HPDE6-E6E7 (cell line): ENCODE results near the gene TOPAZ1.

ENCODE experiments used
- DNase-seq: peaks from one replicate; pipeline ENCODE4 v3.0.0; 2011; ENCODE audit warnings: missing footprints; ENCODE audit errors: extremely low spot score

The TOPAZ1 gene

DNA sequence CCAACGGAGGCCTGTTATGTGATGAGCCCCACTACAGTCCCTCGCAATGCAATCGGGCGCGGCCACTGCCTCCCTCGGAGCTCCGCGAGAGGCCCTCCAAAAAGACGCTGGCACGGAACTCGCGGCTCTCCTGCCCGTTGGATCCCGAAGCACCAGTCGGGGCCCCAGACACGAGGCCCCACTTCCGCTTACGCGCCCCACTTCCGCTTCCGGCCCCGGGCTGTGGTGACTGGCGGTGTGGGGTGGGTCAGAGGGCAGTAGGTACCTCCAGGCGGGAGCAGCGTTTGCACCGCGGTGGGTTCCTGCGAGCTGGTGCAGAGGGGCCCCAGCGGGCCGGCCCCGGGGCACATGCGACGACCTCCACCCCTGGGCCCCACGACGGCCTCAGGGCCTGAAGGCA lies at the start of gene TOPAZ1:
TOPAZ1 (plus strand) TSS at position 181 of the 400 bp plus-strand sequence; CDS start at position 349, 168 bp downstream.
- no peak for DNase-seq

DNA sequence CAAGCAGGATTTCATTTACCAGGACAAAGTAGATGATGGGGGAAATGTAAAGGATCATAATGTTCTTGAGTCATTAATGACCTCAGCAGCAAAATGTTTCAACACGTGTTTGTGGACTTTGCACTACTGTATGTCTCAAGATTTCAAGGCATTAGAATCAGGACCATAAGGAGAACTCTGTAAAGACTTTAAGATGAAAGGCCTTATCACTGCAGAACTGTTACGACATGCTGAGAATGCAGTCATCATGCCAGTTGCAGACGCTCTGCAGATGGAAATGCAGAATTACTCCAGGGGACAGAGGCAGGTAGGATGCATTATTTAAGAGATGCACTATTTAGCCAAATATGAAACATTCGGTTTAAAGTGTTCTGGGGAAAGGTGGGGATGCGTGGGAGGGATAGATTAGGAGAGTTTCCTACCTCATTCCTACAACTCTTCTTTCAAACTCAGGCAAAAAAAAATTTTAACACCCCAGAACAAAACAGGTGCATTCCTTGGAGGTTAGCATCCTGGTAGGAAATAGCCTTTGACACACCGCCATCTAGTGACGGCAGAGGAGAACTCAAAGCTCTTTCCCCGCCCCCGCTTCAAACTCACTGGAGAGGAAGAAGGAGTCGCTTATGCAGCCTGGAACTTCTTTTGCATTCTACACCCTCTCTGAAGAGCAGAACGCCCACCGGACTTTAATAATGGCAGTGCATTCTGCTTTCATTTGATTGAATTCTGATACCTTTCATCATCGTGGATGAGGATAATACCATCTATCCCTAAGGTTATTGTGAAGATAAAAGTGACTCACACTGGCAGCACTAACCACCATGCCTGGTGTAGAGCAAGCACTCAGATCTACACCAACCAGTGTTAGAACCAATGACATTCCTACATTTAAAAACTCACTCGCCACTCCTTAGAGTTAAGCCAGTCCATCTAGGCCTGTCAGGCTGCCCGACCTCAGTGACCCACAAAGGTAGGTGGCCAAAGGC lies 43.1 kb upstream of the TOPAZ1 start:
- DNase-seq: peak; percentile 21

DNA sequence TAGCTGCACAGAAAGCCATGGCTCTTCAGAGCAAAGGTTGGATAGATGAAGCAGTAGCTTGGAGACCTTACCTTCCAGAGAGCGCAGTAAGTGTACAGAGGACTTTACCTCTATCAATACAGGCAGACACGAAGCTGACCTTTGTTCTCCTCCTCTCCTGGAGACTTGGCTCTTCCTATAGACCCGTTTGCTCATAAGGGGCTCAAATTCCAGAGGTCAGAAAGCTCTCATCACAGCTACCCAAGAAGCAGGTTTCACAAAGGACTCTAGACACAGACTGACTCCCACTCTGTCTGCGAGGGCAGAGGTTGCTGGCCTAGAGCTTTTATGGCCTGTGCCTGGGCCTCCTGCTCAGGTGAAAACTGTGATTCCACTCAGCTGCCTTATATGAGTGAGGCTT lies 35.4 kb upstream of the TOPAZ1 start:
- DNase-seq: no peak

DNA sequence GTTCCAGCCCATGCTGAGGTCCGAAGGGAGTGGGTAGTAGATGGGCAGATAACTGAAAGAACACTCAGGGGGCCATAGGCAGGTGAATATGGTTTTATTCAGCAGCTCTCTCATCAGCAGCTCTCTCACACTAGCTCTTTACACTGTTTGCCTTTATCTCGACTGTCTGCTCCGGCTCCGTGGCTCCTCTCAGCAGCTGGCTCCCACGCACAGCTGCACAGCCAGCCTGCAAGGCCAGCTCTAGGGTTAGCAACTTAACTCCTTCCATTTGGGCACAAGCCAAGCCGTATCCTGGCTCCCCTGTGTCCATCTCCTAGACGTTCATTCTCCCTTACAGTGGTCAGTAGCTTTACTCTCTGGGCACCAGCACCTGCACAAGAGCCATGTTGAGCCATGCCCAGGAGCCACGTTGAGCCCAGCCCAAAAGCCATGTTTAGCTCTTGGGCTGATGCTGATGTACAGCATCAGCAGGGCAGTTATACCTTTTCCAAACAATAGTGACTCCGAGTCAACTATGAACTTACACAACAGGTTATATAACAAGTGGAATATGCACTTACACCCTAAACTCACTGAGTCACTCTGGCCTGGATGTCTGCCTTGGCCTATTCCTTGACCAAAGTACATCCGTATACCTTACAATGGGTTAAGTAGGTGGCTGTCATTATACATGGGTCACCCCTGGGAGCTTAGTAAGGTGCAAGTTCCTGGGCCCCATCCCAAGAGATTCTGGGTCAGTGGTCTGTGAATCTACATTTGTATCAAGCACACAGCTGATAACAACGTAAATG lies 34.6 kb upstream of the TOPAZ1 start:
- no peak for DNase-seq

DNA sequence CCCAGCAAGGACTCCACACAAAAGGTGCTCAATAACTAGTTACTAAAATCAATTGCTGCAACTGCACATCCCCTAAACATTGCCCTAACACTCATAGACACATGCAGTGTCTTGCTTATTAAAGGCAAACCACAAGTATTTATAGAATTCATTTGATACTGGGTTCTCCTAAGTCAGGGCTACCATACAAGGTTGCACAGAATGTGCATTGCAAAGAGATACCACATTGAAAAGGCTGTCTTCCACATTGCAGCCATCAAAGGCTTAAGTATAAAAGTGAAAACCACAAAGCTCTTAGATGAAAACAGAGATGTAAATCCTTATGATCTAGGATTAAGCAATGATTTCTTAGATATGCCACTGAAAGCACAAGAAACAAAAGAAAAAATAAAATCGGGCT lies 33.6 kb upstream of the TOPAZ1 start:
- DNase-seq: no peak

DNA sequence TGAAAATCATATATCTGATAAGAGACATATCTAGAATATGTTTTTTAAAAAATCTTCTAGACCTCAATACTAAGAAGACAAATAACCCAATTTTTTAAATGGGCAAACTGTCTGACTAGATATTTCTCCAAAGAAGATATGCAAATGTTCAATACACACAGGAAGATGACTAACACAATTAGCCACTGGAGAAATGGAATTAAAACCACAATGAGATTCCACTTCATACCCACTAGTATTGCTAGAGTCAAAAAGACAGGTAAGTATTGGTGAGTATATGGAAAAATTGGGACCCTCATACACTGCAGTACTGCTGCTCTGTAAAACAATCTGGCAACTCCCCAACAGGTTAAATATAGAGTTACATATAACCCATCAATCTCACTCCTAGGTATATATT lies 33.1 kb upstream of the TOPAZ1 start:
- DNase-seq: no peak

DNA sequence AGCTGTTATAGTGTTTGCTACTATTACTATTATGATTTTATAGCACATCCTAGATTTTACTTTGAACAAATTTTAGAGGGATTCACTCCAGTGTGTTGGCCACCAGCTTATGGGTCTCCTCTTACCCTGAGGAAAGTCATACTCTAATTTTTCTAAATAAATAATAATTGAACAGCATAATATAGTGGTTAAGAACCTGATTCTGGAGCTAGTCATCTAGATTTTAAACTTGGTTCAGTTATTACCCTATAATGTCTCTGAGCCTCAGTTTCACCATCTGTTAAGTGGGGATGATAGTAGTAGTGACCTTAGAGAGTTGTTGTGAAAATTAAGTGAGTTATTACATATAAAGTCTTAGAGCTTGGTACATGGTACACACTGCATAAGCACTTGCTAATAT lies 30.7 kb upstream of the TOPAZ1 start:
- no peak for DNase-seq

DNA sequence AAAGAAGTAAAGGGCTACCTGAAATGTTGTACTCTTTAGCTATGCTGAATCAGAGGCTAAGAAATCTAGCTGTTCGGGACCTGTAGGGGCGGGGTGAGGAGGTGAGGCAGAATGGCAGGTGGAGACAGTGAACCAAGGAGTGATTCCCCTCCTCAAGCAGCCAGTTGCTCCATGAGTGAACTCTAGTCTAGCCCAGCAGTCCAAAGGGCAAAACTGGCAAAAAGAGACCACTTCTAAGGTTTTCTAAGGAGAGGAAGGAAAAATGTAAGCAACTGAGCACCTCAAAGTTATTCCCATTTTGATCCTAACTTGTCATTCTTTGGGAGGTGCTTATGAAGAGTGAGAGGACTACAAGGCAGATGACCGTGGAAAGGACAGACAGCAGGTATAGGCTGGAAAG lies 19.3 kb upstream of the TOPAZ1 start:
- DNase-seq: no peak

DNA sequence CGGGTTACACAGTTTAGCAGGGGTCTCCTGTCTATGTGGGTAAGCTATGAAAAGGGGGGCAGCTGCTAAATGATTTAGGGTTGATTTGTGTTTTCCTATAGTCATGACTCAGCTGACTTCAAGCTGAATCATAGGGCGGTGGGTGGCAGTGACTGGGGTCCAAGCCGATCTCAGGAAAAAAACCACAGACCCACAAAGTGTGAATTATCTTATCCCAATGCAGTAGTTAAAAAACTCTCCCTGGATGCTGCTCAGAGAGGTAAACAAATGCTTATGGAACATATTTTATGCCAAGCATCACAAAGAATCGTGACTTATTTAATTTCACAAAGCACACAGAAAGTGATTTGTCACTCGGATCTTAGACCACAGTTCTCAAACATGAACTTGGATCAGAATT lies 18.4 kb upstream of the TOPAZ1 start:
- DNase-seq: no peak

DNA sequence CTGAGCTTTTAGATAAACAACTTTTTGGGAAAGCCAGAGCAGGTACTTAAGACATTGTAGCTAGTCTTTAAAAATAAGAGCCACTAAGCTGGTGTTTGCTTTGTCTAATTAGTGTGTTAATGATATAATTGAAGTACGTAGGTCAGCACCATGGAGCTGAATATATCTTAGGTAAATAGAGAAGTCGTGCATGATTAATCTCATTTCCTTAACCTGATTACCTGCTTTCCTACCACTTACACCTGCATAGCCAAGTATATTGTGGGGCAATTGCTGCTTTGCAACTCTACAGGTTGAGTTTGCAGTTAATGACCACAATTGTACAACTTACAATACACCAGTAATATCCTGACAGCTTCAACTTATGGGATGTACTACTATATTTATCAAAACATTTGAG lies 17.6 kb upstream of the TOPAZ1 start:
- DNase-seq: no peak

DNA sequence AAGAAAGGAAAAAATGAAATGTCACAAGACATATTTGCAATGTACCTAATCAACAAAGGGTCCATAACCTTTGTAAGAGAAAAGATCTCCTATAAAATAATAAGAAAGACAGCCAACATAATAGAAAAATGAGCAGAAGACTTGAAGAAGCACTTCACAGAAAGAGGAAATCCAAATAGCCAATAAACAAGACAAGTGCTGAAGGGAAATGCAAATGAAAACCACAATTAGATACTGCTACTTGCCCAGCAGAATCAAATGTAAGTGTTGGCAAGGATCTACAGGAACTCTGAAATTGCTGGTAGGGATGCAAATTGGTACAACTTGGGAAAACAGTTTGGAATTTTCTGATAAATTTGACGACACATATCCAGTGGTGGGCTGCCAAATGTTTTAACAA lies 15.1 kb upstream of the TOPAZ1 start:
- no peak for DNase-seq

DNA sequence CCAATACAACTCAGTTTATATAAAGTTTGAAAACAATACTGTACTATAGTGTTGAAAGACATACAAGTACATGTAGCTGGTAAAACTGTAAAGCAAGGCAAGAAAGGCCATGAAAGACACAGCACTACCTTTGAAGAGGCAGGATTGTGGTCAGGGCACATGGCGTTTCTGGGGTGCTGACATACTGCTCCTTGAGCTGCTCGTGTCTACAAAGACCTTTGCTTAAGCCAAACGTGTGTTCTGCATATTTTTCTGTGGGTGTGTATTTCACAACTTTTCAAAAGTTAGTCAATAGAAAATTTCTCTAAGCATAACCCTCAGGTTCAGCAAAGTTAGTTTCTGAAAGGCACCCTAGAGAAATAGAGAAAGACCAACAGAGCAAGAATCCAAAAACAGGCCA lies 14.1 kb upstream of the TOPAZ1 start:
- no peak for DNase-seq

DNA sequence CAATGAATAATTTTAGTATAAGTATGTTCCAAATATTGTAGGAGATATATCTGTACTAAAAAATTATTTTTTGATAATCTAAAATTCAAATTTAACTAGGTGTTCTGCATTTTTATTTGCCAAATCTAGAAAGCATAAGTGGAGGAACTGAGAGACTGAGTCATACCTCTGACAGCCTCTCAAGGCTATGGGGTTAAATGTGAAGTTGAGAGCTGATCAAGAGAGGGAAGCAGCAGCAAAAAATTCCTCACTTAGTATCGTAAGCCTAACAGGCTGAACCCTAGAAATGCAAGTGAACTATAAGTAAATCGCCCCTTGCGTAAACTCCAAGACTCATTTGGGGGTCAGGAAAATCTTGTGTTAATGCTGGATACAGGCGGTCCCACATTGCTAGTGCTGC lies 12.8 kb upstream of the TOPAZ1 start:
- no peak for DNase-seq

DNA sequence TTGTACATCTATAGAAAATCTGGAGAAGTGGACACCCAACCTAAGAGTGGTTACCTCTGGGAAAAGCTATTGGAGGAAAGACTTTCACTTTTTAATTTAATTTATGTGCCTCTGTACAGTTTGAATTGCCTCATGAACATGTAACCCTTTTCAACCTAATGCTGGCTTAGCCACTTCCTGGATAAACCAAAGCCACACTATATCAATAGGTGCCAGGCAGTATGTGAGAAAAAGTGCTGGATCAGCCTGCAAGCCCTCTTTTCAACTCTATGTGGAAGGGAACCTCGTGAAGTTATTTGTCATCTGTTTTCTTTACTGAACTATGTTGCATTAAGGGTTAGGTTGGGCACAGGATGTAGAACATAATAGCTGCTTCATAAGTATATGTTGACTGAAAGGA lies 9.3 kb upstream of the TOPAZ1 start:
- no peak for DNase-seq

DNA sequence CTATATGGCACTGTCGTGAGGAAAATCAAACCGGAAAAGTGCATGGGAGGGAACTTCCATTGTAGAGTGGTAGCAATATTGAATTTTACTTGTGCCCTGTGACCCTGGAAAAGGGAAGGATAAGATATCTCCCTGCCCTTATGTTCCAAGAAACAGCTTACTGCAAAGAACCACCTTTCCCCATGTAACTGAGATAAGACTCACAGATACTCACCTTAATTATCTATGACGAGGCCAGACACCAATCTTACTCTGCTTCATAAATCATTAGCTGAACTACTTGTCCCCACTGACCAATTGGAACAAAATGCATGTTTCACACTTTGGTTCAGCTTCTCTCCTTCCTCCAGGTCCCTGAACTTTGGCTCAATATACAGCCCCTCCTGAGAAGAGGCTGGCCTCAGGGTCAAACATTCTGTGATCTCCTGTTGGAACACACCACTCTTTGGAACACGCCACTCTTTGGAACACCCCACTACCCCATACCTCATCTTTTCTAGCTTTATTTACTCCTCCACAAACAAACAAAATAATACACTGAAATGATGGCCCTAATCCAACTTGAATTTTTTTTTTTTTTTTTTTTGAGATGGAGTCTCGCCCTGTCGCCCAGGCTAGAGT lies 6.9 kb upstream of the TOPAZ1 start:
- no peak for DNase-seq

DNA sequence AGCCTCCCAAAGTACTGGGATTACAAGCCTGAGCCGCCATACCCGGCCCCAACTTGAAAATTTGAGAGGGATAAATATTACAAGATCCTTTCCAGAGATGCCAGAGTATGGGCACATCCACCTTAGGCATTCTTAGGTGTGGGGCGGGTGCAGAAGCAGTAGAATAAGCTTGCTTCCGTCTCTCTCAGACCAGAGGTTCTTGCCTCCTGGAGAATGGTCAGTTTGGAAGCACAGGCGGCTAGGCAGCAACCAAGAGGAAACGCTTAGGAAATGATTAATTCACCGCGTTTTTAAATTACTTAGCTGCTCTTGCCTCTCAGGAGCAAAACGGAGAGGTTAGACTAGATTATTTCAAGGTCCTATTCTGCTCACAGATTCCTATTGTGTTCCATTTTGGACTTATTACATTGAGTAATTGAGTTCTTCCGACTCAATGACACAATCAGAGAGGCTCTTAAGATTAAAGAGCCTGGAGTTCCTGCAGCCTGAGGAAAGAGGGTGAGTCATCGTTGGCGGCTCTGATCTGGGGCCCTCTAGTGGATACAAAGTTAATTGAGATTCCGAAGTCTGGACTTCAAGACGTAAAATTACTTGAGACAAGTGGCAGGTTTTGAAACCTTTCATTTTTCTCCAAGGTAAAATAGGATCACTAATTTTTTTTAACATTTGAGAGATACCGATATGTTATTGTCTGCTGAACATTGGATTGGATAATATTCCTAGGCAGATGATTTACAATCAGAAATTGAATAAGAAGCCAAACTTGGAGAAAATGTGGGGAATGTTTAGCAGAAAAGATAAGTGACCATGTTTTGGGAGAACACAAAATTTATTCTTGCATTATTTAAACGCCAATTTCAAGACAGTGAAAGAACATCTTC lies 5.8 kb upstream of the TOPAZ1 start:
- DNase-seq: peak; percentile 16

DNA sequence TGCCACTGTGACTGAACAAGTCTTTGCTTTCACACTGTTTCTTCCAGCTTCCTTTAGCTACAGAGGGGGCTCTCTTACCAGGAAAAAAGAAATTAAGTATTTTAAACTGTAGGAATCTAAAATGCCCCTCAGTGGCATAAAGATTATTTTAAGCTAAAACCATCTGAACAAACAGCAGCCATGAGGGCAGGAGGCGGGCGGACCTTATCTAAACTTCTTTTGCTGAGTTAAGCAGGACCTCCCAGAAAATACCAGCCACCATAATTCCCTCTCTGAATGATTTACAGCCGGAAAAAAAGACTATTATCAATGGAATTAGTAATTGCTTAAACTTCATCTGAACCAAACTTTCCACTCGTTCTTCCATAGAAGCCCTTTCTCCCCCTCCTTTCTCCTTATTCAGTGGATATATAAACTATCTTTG lies 5.2 kb upstream of the TOPAZ1 start:
- DNase-seq: no peak

DNA sequence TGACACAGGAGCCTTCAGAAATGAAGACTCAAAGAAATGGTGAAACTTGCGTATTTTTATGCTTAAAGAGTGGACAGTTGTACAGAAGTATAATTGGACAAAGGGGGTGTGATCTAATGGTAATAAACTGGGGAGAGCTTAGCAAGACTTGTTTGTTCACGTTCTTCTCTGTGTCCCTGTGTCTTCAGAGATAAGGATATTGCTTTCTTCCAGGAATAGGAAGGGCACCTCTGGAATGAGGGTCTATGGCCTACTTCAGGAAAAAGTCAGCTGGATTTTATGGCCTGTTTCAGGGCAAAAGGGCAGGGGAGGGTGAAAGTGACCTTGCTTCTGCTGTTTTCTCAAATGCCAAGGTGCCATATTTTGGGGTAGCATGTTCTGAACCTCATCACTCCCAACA lies 4.5 kb upstream of the TOPAZ1 start:
- no peak for DNase-seq

DNA sequence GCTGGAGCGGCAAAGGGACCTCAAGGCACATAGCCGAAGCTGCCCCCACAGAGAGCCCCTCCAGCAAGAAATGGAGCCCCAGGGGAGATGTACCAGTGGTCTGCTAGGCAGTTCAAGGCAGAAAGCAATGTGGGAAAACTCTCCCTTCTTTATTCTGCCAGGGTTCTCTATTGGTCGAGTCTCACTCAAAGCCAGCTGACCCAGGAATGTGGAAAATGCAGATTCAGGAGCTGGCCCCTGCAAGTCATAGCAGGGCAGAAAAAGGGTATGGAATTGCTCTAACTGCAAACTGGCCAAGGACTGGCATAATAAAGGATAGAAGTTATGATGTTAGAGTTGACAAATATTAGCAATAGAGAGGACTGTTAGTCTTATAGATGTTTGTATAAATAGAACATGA lies 4.0 kb upstream of the TOPAZ1 start:
- DNase-seq: no peak

DNA sequence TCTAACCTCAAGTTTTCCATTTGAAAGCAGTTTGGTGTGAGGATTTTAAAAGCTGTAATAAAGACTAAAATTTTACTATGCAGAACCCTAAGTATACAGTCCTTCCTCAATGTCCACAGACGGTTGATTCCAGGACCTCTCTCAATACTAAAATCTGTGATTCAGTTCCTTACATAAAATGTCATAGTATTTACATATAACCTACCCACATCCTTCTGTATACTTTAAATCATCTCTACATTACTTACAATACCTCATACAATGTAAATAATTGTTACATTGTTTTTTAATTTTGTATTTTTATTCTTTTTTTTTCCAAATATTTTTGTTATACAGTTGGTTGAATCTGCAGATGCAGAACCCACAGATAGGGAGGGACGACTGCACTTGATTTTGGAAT lies 2.8 kb upstream of the TOPAZ1 start:
- DNase-seq: no peak

DNA sequence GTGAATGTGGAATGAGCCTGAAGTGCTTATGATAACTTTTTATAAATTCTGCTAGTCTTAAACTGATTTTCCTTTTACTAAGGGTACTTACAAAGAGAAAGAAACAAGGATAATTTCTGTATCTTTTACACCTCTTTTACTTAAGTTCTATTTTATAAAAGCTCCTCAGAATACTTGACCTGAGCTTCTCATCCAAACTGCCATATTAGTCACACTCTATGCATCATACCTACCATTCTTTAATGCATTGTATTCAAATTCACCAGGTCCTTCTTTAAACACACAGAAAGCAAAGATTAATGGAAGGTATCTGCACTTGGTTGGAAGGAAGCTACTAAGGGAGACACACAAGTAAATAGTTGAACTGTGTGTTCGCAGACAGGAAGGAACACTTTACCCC lies 1.6 kb upstream of the TOPAZ1 start:
- DNase-seq: no peak
